Uterus (tissue), 4 donors: ENCODE data around the gene ELOA2. TPM values are rescaled to one million over a fixed set of nuclear protein-coding genes. Genes with fewer than 3 reads are reported as not detected.
"Not testable (repeated sequence)": the region's sequence is repeated elsewhere in the genome, so short reads cannot be mapped to it uniquely, and the experiment has no call there.

ENCODE experiments used
- DNase-seq, 2 donors: peaks; one replicate each; pipeline ENCODE4 v3.0.0-alpha.2; 2019 to 2020
- H3K27ac ChIP-seq, 2 donors: fragments of 200-600 bp; sonication (generic); 1 replicate in 1 of 2; 2 replicates in 1 of 2; pipeline ENCODE4 v1.5.1; 2016 to 2018
- H3K27me3 ChIP-seq, 2 donors: fragments of 200-600 bp; sonication (generic); one replicate each; pipeline ENCODE4 v1.5.1; 2018 to 2019; ENCODE audit warnings: control low read depth in 1 of 2
- H3K36me3 ChIP-seq, 2 donors: fragments of 200-600 bp; sonication (generic); one replicate each; pipeline ENCODE4 v1.5.1; 2019; ENCODE audit warnings: control low read depth in 1 of 2
- H3K4me1 ChIP-seq, 2 donors: fragments of 200-600 bp; sonication (generic); one replicate each; pipeline ENCODE4 v1.5.1; 2018 to 2019; ENCODE audit warnings: control low read depth in 1 of 2
- H3K4me3 ChIP-seq, 2 donors: fragments of 200-600 bp; sonication (generic); 1 replicate in 1 of 2; 2 replicates in 1 of 2; pipeline ENCODE4 v1.5.1; 2018 to 2019; ENCODE audit warnings: mild to moderate bottlenecking in 1 of 2
- H3K9me3 ChIP-seq, 2 donors: fragments of 200-600 bp; sonication (generic); one replicate each; pipeline ENCODE4 v1.5.1; 2019; ENCODE audit warnings: control low read depth in 1 of 2
- CTCF ChIP-seq, 4 experiments: fragments of 200-600 bp in 2 of 4; fragments of 450-650 bp in 2 of 4; sonication (generic) in 2 of 4; IDR thresholded peaks; one replicate each; pipeline ENCODE4 v1.5.1; 2016 to 2019; ENCODE audit warnings: antibody characterized with exemption in 4 of 4, mild to moderate bottlenecking in 2 of 4, moderate library complexity in 1 of 4
- POLR2A ChIP-seq, 2 donors: fragments of 450-650 bp; IDR thresholded peaks; one replicate each; pipeline ENCODE4 v1.6.1; 2016; ENCODE audit warnings: antibody characterized with exemption in 2 of 2, mild to moderate bottlenecking in 1 of 2, moderate library complexity in 1 of 2
- intact Hi-C: fragments of 100-400 bp; cut with DNase I; formaldehyde crosslinking; loops from one replicate; pipeline ENCODE4 v1.15.1; 2023; ENCODE audit warnings: low total_unique reads
- total RNA-seq, 4 donors: library from RNA; depleted of rRNA in 3 of 4; stranded (reverse); fragments of >200 nt in 3 of 4; gene quantifications; one replicate each; pipeline versions ENCODE4 v1.1.0 to v1.2.4, GENCODE V29; 2014 to 2023
- donor health status: DM: yes; HTN: yes; CAD: no.

The ELOA2 gene
- total RNA-seq, 4 donors from 2014 or later = not detected

- no peaks in the 10 kb centered on the region for H3K4me1 ChIP-seq
- H3K27ac ChIP-seq = no peak overlapping the region
- TF ChIP-seq CTCF (IDR thresholded peaks at IDR 0.05) (peak; percentile 19 to 26 (median 22)), POLR2A (IDR thresholded peaks at IDR 0.05) (no peak)
- H3K36me3 ChIP-seq = no peaks in the 10 kb centered on the region
- DNase-seq = no peak
- no peaks in the 10 kb centered on the region for H3K9me3 ChIP-seq
- no peak overlapping the region for H3K4me3 ChIP-seq
- intact Hi-C loops = no loop called here
- H3K27me3 ChIP-seq = no peaks in the 10 kb centered on the region
These were observed 15.0 kb upstream of the ELOA2 start for GRCh38 chr18:47050468-47050867.

- Histone ChIP-seq H3K9me3 (no peaks in the 10 kb centered on the region), H3K27ac (no peak overlapping the region), H3K4me1 (no peaks in the 10 kb centered on the region), H3K4me3 (no peak overlapping the region), H3K27me3 (no peaks in the 10 kb centered on the region), H3K36me3 (no peaks in the 10 kb centered on the region)
- no peak for DNase-seq
- TF ChIP-seq CTCF (IDR thresholded peaks at IDR 0.05) (no peak), POLR2A (IDR thresholded peaks at IDR 0.05) (no peak)
- intact Hi-C loops = no loop called here
These were observed 5.6 kb upstream of the ELOA2 start for GRCh38 chr18:47040982-47041381.

- no peaks in the 10 kb centered on the region for H3K36me3 ChIP-seq
- TF ChIP-seq POLR2A (IDR thresholded peaks at IDR 0.05) = no peak
- H3K4me1 ChIP-seq = no peaks in the 10 kb centered on the region
- no peak for DNase-seq
- no peak overlapping the region for H3K4me3 ChIP-seq
- no peak overlapping the region for H3K27ac ChIP-seq
- intact Hi-C loops = no loop called here
- H3K9me3 ChIP-seq = no peaks in the 10 kb centered on the region
- no peaks in the 10 kb centered on the region for H3K27me3 ChIP-seq
These were observed 1.6 kb upstream of the ELOA2 start for GRCh38 chr18:47036927-47037578.

GRCh38 chr18:47036298-47036874, 965 bp upstream of the ELOA2 start:
- H3K27ac ChIP-seq = no peak overlapping the region
- H3K27me3 ChIP-seq = no peaks in the 10 kb centered on the region
- H3K4me1 ChIP-seq = no peaks in the 10 kb centered on the region
- intact Hi-C loops = no loop called here
- TF ChIP-seq POLR2A (IDR thresholded peaks at IDR 0.05) (no peak), CTCF (IDR thresholded peaks at IDR 0.05) (no peak)
- H3K4me3 ChIP-seq = no peak overlapping the region
- no peaks in the 10 kb centered on the region for H3K9me3 ChIP-seq
- no peak for DNase-seq
- no peaks in the 10 kb centered on the region for H3K36me3 ChIP-seq

- H3K9me3 ChIP-seq, H3K4me3 ChIP-seq, H3K36me3 ChIP-seq, DNase-seq, intact Hi-C loops, H3K4me1 ChIP-seq, H3K27ac ChIP-seq, H3K27me3 ChIP-seq: not testable (repeated sequence)
These were observed 830 bp downstream of the ELOA2 start for GRCh38 chr18:47034591-47034990.

GRCh38 chr18:47032945-47033344, 2.5 kb downstream of the ELOA2 start:
- H3K9me3 ChIP-seq = no peaks in the 10 kb centered on the region

GRCh38 chr18:47030887-47031286, 4.5 kb downstream of the ELOA2 start:
- intact Hi-C loops, H3K36me3 ChIP-seq, H3K4me1 ChIP-seq, H3K9me3 ChIP-seq, H3K27me3 ChIP-seq, H3K27ac ChIP-seq, H3K4me3 ChIP-seq, DNase-seq: not testable (repeated sequence)

More at GRCh38 chr18:47032945-47033344, 2.5 kb downstream of the ELOA2 start:
- intact Hi-C loops = no loop called here
- no peak overlapping the region for H3K27ac ChIP-seq
- no peak overlapping the region for H3K4me3 ChIP-seq
- no peak for DNase-seq
- no peaks in the 10 kb centered on the region for H3K36me3 ChIP-seq
- TF ChIP-seq CTCF (IDR thresholded peaks at IDR 0.05) (no peak), POLR2A (IDR thresholded peaks at IDR 0.05) (no peak)
- no peaks in the 10 kb centered on the region for H3K27me3 ChIP-seq
- no peaks in the 10 kb centered on the region for H3K4me1 ChIP-seq

GRCh38 chr18:47029684-47030353, 5.6 kb downstream of the ELOA2 start:
- DNase-seq, H3K27me3 ChIP-seq, H3K9me3 ChIP-seq, H3K27ac ChIP-seq, intact Hi-C loops, H3K36me3 ChIP-seq, H3K4me3 ChIP-seq, H3K4me1 ChIP-seq: not testable (repeated sequence)

GRCh38 chr18:47028738-47029137, 6.7 kb downstream of the ELOA2 start:
- H3K27ac ChIP-seq, H3K27me3 ChIP-seq, H3K9me3 ChIP-seq, H3K36me3 ChIP-seq, H3K4me1 ChIP-seq, DNase-seq, H3K4me3 ChIP-seq, intact Hi-C loops: not testable (repeated sequence)
